Measurements from ENCODE around the gene NRN1.

NRN1 gene

DNA sequence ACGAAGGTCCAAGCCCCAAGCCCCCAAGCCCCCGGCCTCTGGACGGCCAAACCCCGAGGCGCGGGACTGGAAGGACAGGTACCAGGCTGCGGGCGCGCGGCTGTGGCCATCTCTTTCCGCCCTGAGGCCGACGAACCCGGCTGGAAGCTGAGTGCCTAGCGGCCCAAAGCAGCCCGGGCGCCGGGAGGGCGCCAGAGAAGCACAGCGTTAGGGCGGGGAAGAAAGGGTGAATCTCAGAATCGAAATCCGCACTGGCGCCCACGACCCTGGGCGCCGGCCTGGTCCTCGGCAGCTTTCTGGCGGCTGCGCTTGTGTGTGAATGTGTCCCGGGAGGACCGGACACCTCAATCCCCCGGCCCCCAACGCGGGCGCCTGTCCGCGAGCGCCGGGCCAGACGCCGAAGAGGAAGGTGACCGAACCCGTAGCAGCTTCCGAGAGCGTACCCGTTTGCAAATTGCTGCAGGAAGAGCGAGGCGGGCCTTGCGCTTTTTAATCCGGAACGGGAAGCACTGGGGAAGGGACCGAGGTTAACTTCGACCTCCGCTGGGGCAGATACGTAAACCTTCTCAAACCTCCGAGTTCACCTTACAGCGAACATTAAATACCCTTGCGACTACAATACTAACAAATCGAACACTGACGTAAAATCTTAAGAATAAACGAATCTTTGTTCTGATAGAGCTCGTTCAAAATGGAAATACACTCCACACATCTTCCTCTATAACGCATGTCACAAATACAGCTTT, 2.9 kb downstream of the NRN1 start:
- DNase-seq (ENCODE audit: low read depth), result no peak
- H3K4me3 ChIP-seq (ENCODE audit: low read depth, low read length), result peak overlapping the region; percentile 61

- peak overlapping the region; percentile 61 for H3K4me3 ChIP-seq (ENCODE audit: low read depth, low read length)
- no peak for DNase-seq (ENCODE audit: low read depth)
Observed at GRCh38 chr6:6002848-6003620, 3.7 kb downstream of the NRN1 start.

DNA sequence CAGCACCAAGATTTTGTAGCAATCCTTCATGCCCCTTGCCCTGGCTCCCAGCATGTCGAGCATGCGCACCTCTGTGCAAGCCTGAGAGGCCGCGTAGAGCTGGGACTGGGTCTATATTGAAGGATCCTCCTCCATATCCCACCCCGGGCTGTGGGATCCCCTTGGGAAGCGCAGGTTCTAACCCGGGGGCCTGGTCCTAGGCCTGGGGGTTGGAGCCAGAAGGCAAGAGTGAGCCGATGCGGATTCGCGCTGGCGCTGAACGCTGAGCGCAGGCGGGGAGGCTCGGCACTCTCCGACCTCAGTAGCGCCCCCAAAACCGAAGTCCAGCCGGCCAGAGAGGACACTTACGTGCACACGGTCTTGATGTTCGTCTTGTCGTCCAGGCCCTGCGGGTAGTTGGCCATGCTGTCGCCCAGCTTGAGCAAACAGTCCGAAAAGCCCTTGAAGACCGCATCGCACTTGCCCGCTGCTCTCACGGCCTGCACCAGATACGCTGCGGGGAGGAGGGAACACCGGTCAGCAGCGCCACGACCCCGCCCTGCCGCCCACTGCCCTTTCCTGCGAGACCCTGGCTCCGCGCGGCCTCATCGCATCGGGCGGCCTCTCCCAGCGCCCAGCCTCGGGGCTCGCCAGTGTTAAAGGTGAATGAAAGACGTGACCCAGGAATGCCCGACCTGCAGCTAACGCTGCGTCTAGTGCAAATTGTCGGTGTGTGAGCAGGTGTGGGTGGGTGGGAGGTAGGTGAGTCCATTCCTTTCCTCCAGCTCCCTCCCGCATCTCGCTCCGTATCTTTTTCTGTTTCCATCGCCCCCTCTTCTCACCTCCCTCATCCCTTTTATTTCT, 4.5 kb downstream of the NRN1 start:
- DNase-seq (ENCODE audit: low read depth), result no peak
- H3K4me3 ChIP-seq (ENCODE audit: low read depth, low read length), result peak overlapping the region; percentile 61

DNA sequence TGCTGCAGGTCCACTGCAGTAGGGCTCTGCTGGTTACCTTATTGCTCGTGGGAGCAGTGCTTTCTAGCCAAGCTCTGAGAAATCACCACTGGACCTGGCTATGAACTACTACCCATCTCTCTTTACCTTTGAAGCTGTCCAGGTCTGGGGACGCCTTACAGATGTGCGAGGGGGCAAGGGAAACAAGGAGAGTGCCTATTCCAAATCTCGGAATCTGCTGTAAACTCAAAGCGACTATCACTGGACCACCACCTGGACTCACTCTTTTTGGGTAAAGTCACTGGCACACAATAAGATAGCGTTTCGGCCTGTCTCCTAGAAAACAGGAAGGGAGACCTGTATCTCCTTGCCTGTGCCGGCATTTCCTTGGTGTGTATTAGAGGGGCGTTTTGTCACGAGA, 5.3 kb downstream of the NRN1 start:
- no peak for DNase-seq (ENCODE audit: low read depth)
- no peak overlapping the region for H3K4me3 ChIP-seq (ENCODE audit: low read depth, low read length)

DNA sequence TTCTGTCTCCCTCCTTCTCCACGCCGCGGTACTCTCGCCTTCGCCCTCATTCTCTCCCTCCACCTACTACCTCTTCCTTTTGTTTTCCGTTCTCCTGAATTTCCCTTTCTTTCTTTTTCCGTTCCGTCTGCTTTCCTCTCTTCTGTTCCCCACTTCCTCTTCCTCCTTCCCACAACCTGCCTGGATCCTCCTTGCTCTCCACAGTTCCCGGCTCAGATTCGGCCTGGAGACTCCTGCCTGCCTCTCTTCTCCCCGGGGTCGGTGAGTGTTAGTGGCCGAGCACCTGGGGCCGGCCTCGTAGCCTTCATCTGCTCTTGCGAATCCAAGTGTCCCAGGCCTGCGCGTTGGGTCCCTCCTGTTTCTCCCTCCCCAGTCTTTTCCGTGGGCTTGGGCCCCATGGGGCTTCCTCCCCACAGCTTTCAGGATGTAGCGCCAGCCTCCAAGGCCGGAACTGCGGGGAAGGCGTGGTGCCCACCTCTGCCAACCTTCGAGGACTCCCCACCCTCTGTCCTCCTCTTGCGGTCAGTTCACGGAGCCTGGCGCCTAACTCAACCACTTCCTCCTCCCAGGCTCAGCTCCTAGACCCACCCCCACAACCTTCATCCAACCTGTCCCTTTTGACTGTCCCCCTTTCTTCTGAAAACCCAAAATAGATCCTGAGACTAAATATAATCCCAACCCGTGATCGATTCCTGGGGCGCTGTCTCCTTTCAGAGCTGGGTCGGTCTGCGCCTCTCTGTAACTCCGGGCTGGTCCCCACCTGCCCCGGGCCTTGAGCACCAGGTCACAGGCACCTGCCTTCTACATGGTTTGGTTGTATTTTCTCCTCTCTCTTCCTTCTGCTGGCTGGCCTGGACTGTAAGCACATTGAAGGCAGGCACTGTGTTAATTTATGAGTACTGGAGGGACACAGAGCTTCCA, 6.8 kb downstream of the NRN1 start:
- no peak for DNase-seq (ENCODE audit: low read depth)

GRCh38 chr6:5998711-5999687, 7.7 kb downstream of the NRN1 start:
- DNase-seq (ENCODE audit: low read depth), result no peak
- peak overlapping the region; percentile 32 for H3K4me3 ChIP-seq (ENCODE audit: low read depth, low read length)

More for the DNA sequence above, 6.8 kb downstream of the NRN1 start:
- H3K4me3 ChIP-seq (ENCODE audit: low read depth, low read length), result peak overlapping the region; percentile 32

- no peak for DNase-seq (ENCODE audit: low read depth)
- no peak overlapping the region for H3K4me3 ChIP-seq (ENCODE audit: low read depth, low read length)
Observed at GRCh38 chr6:5998236-5998635, 8.5 kb downstream of the NRN1 start.

DNA sequence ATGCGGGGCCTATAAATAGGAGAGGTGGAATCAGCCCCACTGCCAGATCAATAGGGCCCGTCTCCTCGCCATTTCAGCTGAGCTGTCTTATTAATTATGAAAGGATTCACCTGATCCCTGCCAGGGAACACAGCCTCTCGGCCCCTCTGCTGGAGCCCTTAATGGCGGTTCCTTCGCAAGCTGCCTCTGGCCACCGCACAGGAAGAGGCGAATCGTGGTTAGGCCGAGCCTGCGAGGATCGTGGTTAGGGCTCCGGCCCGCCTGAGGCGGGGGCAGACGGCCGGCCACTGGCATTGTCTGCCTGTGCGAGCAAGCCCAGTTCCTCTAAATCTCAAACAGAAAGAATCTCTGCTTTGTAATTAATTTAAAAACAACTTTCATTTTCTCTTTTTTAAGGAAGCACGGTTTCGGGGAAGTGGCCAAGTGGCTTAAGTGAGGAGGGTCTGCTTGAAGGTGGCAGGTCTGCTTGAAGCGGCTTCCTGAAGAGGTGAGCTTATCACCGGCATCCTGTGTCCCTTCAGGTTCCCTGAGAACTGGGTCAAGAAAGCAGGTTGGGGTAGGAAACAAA, 9.2 kb downstream of the NRN1 start:
- DNase-seq (ENCODE audit: low read depth), result no peak
- peak overlapping the region; percentile 73 for H3K4me3 ChIP-seq (ENCODE audit: low read depth, low read length)

GRCh38 chr6:5996714-5997419, 9.9 kb downstream of the NRN1 start:
- peak overlapping the region; percentile 73 for H3K4me3 ChIP-seq (ENCODE audit: low read depth, low read length)
- no peak for DNase-seq (ENCODE audit: low read depth)

DNA sequence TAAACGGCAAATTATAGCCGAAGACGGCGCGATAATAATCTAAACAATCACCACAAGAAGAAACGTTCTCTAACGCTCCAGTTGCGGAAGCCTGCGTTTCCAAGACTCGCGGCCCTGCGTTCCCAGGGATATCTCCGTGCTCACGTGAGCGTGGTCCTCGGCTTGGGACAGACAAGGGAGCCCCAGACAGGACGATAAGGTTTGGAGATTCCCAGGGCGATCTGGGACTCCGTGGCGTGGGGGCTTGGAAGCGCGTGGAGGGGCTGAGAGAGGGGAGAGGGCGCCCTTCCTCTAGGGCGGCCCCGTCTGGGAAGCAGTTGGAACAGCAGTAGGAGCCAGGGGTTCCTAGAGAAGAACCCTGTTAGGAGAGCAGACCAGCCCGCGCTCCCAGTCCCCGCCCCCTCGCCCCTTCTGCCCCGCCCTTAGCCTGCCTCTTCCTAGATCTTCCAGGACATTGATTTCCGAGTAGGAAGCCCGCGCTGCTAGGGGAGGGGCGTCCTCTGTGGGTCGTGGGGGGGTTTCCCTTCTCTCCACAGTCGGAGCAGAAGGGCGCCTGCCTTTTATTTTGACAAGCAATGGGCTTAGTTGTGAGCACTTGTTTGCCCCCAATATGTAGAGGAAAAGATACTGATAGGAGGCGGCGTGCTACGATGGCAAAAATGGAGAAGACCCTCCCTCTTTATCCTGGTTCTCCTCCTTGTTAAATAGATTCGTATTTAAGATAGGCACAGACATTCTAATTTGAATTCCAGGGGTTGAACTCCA, 10.6 kb downstream of the NRN1 start:
- peak overlapping the region; percentile 73 for H3K4me3 ChIP-seq (ENCODE audit: low read depth, low read length)
- DNase-seq (ENCODE audit: low read depth), result no peak

DNA sequence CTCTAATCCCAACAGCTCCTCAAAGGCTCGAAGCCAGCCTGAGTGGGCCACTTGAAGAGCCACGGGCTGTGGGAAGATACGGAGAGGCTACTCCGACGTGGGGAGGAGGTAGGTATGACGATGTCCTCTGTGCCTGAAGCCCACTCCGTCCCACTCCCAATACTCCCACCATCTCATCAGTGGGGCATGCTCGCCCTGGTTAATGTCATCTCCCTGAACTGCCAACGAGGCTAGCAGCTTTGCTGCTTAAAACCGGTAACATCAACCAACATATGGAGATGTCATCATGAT, 11.1 kb downstream of the NRN1 start:
- no peak for DNase-seq (ENCODE audit: low read depth)
- H3K4me3 ChIP-seq (ENCODE audit: low read depth, low read length), result peak overlapping the region; percentile 73

DNA sequence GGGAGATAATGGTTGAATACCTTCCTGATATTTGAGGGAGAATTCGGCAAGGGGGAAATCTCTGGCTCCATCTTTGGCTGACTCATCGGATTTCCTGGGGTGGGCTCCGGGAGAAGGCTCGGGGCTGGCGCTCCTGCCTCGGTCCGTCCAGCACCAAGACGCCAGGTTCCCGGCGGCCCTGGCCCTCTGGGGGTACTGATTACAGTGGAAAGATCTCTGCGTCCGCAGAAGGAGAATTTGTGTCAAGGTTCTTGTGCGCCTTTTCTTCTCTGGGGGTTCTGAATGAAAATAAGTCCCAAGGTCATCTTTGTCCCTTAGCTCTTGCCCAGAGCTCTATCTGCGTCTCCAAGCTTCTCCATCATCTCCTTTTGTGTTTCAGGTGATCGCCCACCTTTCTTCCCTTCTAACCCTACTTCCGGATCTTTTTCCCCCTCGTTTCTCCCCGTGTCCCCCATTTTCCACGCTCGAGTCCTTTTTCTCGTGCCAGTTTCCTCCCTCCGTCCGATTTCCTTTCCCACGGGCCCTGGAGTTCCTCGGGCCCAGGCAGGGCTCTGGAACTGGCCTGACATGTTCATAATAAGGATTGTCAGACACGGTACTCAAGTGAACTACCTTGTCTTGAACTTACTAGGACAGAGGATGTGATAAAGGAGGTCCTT, 11.6 kb downstream of the NRN1 start:
- H3K4me3 ChIP-seq (ENCODE audit: low read depth, low read length), result no peak overlapping the region
- no peak for DNase-seq (ENCODE audit: low read depth)

DNA sequence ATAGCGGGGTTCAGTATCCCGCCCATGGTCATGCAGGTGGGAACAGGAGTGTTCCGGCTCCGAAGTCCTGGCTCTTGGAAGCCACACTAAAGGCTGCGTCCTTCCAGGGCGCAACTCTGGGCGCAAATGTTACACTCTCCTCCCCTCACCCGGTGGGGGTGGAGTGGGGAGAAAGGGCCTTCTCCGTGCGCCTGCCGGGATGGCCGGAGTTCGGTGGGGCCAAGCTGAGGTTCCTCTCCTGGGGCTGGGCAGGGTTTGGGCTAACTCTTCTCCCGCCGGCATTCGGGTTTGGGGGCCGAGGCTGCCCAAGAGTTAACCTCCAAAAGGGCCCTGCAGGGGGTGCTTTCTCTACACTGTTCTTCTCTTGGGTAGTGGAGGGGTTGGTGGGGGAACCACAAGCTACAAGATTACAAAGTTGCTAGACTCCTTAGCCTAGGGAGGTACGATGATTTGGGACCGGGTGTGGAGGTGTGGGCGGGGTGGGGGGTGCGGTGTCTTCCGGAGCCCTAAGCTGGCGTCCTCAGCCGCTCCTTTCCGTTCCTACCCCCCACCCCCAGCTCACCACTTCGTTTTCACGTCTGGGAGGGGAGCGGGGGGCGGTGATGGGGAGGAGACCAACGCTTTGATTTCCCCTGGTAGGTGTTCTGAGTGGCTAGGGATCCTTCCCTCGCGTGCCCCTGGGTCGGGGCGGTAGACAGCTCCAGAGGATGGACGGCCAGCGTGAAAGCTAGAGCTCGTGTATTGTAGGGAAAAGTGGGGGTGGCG, 12.3 kb downstream of the NRN1 start:
- DNase-seq (ENCODE audit: low read depth), result no peak

GRCh38 chr6:5992551-5993225, 14.0 kb downstream of the NRN1 start:
- no peak for DNase-seq (ENCODE audit: low read depth)
- H3K4me3 ChIP-seq (ENCODE audit: low read depth, low read length), result no peak overlapping the region

More for the DNA sequence above, 12.3 kb downstream of the NRN1 start:
- H3K4me3 ChIP-seq (ENCODE audit: low read depth, low read length), result no peak overlapping the region

DNA sequence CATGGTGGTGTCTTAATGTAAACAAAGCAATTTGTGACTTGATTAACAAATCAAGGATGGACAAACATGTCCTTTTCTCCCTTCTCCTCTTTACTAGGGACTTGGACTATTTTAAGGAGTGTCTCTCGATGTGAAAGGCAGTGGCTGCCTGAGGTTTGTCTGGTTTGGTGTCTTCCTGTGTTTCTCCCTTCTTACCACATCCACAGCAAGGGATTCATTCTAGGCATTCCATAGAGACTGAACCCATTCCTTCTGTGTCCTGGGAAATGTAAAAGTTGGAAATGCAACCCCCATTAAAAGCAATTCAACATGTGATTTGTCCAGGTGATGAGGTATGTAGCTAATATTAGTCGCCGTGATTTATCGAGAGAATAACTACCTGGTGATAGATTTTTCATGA, 15.9 kb downstream of the NRN1 start:
- no peak for DNase-seq (ENCODE audit: low read depth)
- H3K4me3 ChIP-seq (ENCODE audit: low read depth, low read length), result no peak overlapping the region

Measured in skeletal muscle cell (primary cell).